ENCODE data around the gene ACSL4. TPM values are rescaled to one million over a fixed set of nuclear protein-coding genes. Genes with fewer than 3 reads are reported as not detected.
"Not testable (repeated sequence)": the region's sequence is repeated elsewhere in the genome, so short reads cannot be mapped to it uniquely, and the experiment has no call there.

ACSL4 gene
- total RNA-seq, 1 experiment from 2014 or later, result 55.2 TPM

- intact Hi-C loops (cut with micrococcal nuclease; ENCODE audit: unreplicated experiment) (no loop called here), in situ Hi-C loops (cut with HindIII; ENCODE audit: low pct_unique_long_range_greater_than_20kb, low sequenced_read_pairs) (no loop called here)
- H3K27ac ChIP-seq (ENCODE audit: low read length), result no peak overlapping the region
- H3K4me1 ChIP-seq (ENCODE audit: control insufficient read depth, insufficient read depth, low read length), result no peaks in the 10 kb centered on the region
- no peaks in the 10 kb centered on the region for H3K9me3 ChIP-seq (ENCODE audit: control insufficient read depth, insufficient read depth, low read depth, low read length)
- no peak for TF ChIP-seq SIN3A (IDR thresholded peaks at IDR 0.05; ENCODE audit: borderline replicate concordance, insufficient read depth, low read depth, low read length)
- no peak for TF ChIP-seq REST (IDR thresholded peaks at IDR 0.05; ENCODE audit: insufficient read depth in 1 of 2, low read depth in 2 of 2, low read length in 1 of 2)
- no peak for TF ChIP-seq POLR2AphosphoS5 (IDR thresholded peaks at IDR 0.05; ENCODE audit: low read depth, low read length)
- TF ChIP-seq, protein P1, sequence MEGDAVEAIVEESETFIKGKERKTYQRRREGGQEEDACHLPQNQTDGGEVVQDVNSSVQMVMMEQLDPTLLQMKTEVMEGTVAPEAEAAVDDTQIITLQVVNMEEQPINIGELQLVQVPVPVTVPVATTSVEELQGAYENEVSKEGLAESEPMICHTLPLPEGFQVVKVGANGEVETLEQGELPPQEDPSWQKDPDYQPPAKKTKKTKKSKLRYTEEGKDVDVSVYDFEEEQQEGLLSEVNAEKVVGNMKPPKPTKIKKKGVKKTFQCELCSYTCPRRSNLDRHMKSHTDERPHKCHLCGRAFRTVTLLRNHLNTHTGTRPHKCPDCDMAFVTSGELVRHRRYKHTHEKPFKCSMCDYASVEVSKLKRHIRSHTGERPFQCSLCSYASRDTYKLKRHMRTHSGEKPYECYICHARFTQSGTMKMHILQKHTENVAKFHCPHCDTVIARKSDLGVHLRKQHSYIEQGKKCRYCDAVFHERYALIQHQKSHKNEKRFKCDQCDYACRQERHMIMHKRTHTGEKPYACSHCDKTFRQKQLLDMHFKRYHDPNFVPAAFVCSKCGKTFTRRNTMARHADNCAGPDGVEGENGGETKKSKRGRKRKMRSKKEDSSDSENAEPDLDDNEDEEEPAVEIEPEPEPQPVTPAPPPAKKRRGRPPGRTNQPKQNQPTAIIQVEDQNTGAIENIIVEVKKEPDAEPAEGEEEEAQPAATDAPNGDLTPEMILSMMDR (IDR thresholded peaks at IDR 0.05), result no peak
- no peak for TF ChIP-seq TCF7L2 (IDR thresholded peaks at IDR 0.05; ENCODE audit: low read depth, low read length)
- DNase-seq (ENCODE audit: low read depth, low spot score) (no peak), ATAC-seq (no peak)
- BruUV-seq (replicated peaks), result no TSS peak
- ChIA-PET CTCF (no interaction called here), POLR2A (no interaction called here)
- no peak overlapping the region for H3K4me3 ChIP-seq (ENCODE audit: low read depth in 2 of 2, low read length in 2 of 2)
- H3K36me3 ChIP-seq (ENCODE audit: control insufficient read depth, insufficient read depth, low read length), result peaks cover 2% of the 10 kb centered on the region; the same call in 1 of the 2 replicates
- no peaks in the 10 kb centered on the region for H3K27me3 ChIP-seq (ENCODE audit: control insufficient read depth, insufficient read depth, low read length)
Measured at GRCh38 chrX:109660435-109661143, 72.5 kb downstream of the ACSL4 start.

DNA sequence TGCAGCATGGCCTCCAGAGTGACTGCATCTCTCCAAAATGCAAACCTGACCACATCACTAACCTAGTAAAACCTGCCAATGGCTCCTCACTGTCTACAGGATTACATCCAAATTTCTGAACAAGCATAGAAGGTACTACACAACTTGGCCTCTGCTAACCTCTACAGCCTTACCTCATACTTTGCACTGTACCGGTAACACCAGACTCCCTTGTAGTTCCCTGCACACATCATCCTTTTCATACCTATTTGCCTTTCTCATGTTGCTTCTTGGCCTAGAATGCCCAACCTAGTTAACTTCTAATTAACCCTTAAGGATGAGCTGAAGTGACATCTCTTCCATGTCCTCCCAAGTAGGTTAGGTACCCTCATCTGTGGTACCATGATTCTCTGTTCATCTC, 74.7 kb downstream of the ACSL4 start:
- Histone ChIP-seq H3K4me1 (ENCODE audit: control insufficient read depth, insufficient read depth, low read length) (no peaks in the 10 kb centered on the region), H3K27ac (ENCODE audit: low read length) (no peak overlapping the region), H3K27me3 (ENCODE audit: control insufficient read depth, insufficient read depth, low read length) (no peaks in the 10 kb centered on the region), H3K4me3 (ENCODE audit: low read depth in 2 of 2, low read length in 2 of 2) (no peak overlapping the region), H3K9me3 (ENCODE audit: control insufficient read depth, insufficient read depth, low read depth, low read length) (no peaks in the 10 kb centered on the region), H3K36me3 (ENCODE audit: control insufficient read depth, insufficient read depth, low read length) (peaks cover 2% of the 10 kb centered on the region; the same call in 1 of the 2 replicates)
- ATAC-seq (no peak), DNase-seq (ENCODE audit: low read depth, low spot score) (no peak)
- CTCF ChIA-PET, result no interaction called here
- TF ChIP-seq SIN3A (IDR thresholded peaks at IDR 0.05; ENCODE audit: borderline replicate concordance, insufficient read depth, low read depth, low read length) (no peak), POLR2AphosphoS5 (IDR thresholded peaks at IDR 0.05; ENCODE audit: low read depth, low read length) (no peak), REST (IDR thresholded peaks at IDR 0.05; ENCODE audit: insufficient read depth in 1 of 2, low read depth in 2 of 2, low read length in 1 of 2) (no peak), TCF7L2 (IDR thresholded peaks at IDR 0.05; ENCODE audit: low read depth, low read length) (no peak)
- TF ChIP-seq, protein P1 (IDR thresholded peaks at IDR 0.05), result no peak
- intact Hi-C loops (cut with micrococcal nuclease; ENCODE audit: unreplicated experiment), result no loop called here
- in situ Hi-C loops (cut with HindIII; ENCODE audit: low pct_unique_long_range_greater_than_20kb, low sequenced_read_pairs), result no loop called here
- BruUV-seq (replicated peaks), result no TSS peak
- POLR2A ChIA-PET, result no interaction called here

DNA sequence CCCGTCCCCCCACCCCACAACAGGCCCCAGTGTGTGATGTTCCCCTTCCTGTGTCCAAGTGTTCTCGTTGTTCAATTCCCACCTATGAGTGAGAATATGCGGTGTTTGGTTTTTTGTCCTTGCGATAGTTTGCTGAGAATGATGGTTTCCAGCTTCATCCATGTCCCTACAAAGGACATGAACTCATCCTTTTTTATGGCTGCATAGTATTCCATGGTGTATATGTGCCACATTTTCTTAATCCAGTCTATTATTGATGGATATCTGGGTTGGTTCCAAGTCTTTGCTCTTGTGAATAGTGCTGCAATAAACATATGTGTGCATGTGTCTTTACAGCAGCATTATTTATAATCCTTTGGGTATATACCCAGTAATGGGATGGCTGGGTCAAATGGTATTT, 75.7 kb downstream of the ACSL4 start:
- H3K4me1 ChIP-seq (ENCODE audit: control insufficient read depth, insufficient read depth, low read length); H3K4me3 ChIP-seq (ENCODE audit: low read depth in 2 of 2, low read length in 2 of 2); H3K27ac ChIP-seq (ENCODE audit: low read length); in situ Hi-C loops (cut with HindIII; ENCODE audit: low pct_unique_long_range_greater_than_20kb, low sequenced_read_pairs); BruUV-seq (replicated peaks); POLR2A ChIA-PET; ATAC-seq; intact Hi-C loops (cut with micrococcal nuclease; ENCODE audit: unreplicated experiment); H3K9me3 ChIP-seq (ENCODE audit: control insufficient read depth, insufficient read depth, low read depth, low read length); H3K27me3 ChIP-seq (ENCODE audit: control insufficient read depth, insufficient read depth, low read length); CTCF ChIA-PET; H3K36me3 ChIP-seq (ENCODE audit: control insufficient read depth, insufficient read depth, low read length); DNase-seq (ENCODE audit: low read depth, low spot score): not testable (repeated sequence)

All from Panc1 (cell line).